ENCODE data around the gene ARFGAP2.

DNA sequence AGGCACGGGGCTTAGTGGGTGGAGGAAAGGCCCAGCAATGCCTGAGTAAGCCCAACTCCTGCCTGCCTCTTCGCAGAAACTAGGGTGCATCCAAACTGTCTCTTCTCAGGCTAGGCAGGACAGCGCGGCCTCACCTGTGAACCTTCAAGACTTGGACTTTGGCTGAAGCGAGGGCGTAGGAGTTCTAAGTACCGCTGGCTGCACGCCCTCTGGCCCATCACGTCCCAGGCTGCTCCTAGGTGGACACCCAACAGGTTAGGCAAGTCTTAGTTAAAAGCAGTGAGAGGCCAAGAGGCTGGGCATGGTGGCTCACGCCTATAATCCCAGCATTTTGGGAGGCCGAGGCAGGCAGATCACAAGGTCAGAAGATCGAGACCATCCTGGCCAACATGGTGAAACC lies 36.3 kb upstream of the ARFGAP2 start:
- TF ChIP-seq, protein P1, sequence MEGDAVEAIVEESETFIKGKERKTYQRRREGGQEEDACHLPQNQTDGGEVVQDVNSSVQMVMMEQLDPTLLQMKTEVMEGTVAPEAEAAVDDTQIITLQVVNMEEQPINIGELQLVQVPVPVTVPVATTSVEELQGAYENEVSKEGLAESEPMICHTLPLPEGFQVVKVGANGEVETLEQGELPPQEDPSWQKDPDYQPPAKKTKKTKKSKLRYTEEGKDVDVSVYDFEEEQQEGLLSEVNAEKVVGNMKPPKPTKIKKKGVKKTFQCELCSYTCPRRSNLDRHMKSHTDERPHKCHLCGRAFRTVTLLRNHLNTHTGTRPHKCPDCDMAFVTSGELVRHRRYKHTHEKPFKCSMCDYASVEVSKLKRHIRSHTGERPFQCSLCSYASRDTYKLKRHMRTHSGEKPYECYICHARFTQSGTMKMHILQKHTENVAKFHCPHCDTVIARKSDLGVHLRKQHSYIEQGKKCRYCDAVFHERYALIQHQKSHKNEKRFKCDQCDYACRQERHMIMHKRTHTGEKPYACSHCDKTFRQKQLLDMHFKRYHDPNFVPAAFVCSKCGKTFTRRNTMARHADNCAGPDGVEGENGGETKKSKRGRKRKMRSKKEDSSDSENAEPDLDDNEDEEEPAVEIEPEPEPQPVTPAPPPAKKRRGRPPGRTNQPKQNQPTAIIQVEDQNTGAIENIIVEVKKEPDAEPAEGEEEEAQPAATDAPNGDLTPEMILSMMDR (IDR thresholded peaks at IDR 0.05): no peak
- TF ChIP-seq POLR2A (IDR thresholded peaks at IDR 0.05; ENCODE audit: low read depth) (no peak), POLR2AphosphoS5 (IDR thresholded peaks at IDR 0.05) (no peak)
